Renal cortex interstitium (tissue), 15 donors: Measurements from ENCODE around the gene ADAMTS18. TPM values are rescaled to one million over a fixed set of nuclear protein-coding genes. Genes with fewer than 3 reads are reported as not detected.
A peak's percentile ranks its signal among the peaks of the same experiment; 100 is the strongest.
"Not testable (repeated sequence)": the region's sequence is repeated elsewhere in the genome, so short reads cannot be mapped to it uniquely, and the experiment has no call there.

Source experiments
- DNase-seq, 11 donors: peaks; one replicate each; pipeline ENCODE4 v3.0.0-alpha.2; 2013; ENCODE audit warnings: low read depth in 9 of 11, low spot score in 4 of 11; ENCODE audit errors: extremely low read depth in 1 of 11
- long read RNA-seq, 16 experiments: transcript quantifications; one replicate each; lab custom pipeline, GENCODE V29; 2026
- polyA plus RNA-seq, 3 donors: library from polyadenylated mRNA; unstranded; fragments of 120-200 nt; gene quantifications; one replicate each; pipeline ENCODE4 v1.2.1, GENCODE V29; 2013; ENCODE audit not compliant: insufficient read length in 3 of 3

ADAMTS18 gene, protein sequence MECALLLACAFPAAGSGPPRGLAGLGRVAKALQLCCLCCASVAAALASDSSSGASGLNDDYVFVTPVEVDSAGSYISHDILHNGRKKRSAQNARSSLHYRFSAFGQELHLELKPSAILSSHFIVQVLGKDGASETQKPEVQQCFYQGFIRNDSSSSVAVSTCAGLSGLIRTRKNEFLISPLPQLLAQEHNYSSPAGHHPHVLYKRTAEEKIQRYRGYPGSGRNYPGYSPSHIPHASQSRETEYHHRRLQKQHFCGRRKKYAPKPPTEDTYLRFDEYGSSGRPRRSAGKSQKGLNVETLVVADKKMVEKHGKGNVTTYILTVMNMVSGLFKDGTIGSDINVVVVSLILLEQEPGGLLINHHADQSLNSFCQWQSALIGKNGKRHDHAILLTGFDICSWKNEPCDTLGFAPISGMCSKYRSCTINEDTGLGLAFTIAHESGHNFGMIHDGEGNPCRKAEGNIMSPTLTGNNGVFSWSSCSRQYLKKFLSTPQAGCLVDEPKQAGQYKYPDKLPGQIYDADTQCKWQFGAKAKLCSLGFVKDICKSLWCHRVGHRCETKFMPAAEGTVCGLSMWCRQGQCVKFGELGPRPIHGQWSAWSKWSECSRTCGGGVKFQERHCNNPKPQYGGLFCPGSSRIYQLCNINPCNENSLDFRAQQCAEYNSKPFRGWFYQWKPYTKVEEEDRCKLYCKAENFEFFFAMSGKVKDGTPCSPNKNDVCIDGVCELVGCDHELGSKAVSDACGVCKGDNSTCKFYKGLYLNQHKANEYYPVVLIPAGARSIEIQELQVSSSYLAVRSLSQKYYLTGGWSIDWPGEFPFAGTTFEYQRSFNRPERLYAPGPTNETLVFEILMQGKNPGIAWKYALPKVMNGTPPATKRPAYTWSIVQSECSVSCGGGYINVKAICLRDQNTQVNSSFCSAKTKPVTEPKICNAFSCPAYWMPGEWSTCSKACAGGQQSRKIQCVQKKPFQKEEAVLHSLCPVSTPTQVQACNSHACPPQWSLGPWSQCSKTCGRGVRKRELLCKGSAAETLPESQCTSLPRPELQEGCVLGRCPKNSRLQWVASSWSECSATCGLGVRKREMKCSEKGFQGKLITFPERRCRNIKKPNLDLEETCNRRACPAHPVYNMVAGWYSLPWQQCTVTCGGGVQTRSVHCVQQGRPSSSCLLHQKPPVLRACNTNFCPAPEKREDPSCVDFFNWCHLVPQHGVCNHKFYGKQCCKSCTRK (N-terminal part only)
- polyA plus RNA-seq = 1 to 10 TPM; 3.8 to 6.1 (median 5.6) TPM
- long read RNA-seq, donor 1 = 0 reads
- long read RNA-seq, donor 2 = 0 reads
- long read RNA-seq, donor 3 = 0 reads
- long read RNA-seq, donor 4 = 0 reads
- long read RNA-seq, donor 5 = 0 reads
- long read RNA-seq, donor 6, full-length matches to known transcripts = 1 of 1 reads
- long read RNA-seq, donor 6, partial matches to known transcripts = 0 of 1 reads
- long read RNA-seq, donor 6, other reads (novel, unspliced or antisense) = 0 of 1 reads
- long read RNA-seq, donor 7 = 0 reads
- long read RNA-seq, donor 8 = 0 reads
- long read RNA-seq, donor 9 = 0 reads
- long read RNA-seq, donor 10 = 0 reads
- long read RNA-seq, donor 11 = 0 reads
- long read RNA-seq, donor 12 = 0 reads
- long read RNA-seq, donor 13 = 0 reads
- long read RNA-seq, donor 14 = 0 reads
- long read RNA-seq, donor 15 = 0 reads
- long read RNA-seq, donor 16 = 0 reads

DNA sequence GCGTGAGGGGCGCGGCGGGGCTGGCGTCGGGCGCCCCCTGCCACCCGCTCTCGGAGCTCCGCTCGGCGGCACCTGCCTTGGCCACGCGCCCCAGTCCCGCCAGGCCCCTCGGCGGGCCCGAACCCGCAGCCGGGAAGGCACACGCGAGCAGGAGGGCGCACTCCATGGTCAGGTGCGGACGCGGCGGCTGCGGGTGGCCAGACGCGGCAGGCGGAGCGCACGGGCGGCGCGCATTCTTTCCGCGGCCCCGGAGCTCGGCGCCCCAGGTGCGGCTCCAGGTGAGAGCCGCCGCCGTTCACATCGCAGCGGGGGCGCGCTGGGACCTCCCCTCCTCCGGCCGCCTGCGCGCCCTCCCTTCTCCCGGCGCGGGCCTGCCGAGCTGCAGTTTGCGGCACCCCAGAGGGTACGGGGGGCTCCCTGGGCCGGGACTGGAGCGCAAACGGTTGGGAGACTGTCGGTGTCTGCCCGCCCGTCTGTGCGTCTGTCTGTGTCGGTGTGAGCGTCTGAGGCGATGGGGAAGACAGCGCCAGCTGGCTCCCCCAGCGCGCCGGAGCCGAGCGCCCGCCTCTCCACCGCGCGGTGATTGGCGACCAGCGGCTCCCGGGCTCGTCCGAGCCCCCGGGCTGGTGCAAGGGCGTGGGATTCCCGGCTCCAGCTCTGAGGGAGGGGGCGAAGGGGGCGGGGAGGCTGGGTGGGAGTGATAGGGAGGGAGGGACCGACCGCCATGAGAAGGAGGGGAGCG is at the start of gene ADAMTS18:
Gene ADAMTS18 (minus strand): TSS at position 505 of the 742 bp plus-strand sequence. CDS start 339 bp downstream, at position 166.
- peak in 1 of 11 donors; percentile 15 for DNase-seq

DNA sequence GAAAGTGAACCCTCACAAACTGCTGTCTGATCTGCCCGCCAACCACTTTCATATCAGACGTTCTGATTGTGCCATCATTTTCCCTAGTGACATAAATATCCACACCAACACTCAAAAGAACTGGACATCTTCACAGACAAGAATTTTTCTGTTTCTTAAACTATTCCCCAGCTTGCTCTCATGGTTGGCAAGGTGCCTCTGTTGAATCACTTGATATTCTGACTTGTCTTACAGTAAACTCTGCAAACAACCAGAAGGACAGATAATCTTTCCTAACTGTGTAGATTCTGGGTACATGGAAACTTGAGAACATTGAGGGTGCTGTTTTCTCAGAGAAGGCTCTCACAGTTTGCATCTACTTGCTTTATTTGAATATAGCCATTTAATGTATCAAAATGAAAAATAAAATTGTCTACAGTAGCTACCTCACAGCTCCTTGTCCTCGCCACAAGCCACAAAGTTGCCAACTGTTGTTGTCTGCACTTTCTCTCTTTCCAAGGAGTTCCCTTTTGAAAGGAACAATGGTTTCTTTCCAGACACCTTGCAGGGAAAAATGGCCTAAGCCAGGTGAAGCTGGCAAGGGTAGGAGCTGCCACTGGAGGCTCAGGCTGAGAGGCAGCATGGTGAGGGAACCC is 46.0 kb upstream of the ADAMTS18 start:
- DNase-seq = no peak

DNA sequence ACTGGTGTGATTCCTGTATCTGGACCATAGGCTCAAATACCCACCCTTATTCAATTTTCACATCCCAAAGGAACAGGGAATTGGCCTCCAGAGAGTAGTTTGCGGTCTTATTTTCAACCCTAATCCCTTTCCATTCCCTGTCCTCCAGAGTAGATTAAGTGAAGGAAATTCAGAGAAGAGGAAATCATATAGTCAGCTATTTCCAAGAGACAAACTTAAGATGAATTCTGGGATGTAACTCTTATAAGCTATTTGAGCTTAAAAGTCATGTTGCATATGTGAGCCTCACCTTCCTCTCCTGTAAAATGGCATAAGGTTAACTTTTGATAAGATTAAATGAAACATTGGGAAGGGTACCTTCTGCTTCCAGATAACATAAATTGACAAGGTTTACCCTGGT is 37.4 kb upstream of the ADAMTS18 start:
- no peak for DNase-seq

DNA sequence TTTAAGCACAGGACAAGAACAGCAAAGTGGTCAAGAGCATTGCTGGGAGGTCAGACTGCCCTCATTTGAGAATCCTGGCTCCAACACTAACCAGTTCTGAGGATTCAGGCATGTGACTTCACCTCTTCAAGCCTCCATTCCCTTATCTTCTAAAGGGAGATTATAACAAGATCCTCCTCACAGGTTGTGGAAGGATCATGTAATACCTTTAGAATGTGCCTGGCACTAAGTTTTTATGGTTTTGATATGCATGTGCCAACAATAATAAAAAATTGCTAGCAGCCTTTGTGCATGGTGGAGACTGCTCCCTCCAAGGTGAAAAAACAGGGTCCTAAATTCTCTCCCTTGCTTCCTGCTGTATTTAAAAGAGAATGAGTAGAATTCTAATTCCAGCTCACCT is 36.0 kb upstream of the ADAMTS18 start:
- DNase-seq = no peak

DNA sequence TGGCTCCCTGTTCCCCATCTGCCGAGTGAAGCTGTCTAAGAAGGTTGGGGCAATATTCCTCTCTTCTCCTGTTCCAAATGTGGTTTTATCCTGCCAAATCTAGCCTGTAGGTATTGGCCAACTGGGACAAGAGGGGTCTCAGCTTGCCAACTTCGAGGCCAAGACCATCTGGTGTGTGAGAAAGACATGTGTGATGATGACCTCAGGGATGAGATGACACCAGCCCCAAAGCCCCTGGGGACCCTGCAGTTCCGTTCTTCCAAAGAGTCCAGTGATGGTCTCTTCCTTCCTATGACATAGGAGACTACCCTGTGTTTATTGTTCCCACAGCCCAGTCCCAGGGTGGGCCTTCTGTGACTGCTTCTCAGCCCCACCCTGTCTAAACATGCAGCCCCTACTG is 34.8 kb upstream of the ADAMTS18 start:
- no peak for DNase-seq

DNA sequence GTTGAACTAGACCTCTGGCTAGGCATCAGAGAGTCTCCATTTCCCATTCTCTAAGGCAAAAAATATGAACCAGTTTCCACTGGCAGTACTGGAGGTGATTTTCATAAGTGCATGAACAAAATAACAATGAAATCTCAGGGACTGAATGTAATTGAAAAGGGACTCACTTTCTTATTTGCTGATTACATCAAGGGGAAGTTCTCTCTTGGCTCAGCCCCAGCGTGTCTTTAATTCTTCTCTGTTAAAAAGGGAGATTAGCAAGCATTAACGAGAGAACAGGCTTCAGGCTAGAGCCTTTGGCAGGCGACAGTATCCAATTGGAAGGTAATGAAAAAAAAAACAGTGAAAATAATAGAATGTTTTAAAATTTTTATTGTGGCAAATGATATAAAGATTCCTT is 34.0 kb upstream of the ADAMTS18 start:
- no peak for DNase-seq

DNA sequence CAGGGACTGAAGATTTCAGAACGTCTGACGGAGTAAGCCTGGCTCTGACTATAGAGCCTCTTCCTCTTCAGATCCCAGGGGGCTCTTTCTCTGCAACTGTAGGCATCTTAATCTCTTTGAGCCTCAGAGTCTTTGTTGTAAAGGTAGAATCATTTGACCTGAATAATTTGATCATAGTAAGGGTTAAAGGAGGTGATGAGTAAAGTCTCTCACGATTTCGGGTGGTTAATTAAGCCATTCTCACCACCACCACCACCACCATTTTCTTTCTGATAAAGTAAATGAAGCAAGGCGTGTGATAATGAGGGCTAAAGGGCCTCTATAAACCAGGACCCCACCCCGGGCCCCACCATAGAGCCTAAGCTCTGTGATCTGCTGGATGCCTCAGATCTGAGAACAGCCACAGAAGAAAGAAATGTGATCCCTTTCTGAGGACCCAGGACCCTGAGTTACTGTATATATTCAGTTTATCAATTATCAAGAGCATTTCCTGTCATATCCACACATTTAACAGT is 33.0 kb upstream of the ADAMTS18 start:
- no peak for DNase-seq

DNA sequence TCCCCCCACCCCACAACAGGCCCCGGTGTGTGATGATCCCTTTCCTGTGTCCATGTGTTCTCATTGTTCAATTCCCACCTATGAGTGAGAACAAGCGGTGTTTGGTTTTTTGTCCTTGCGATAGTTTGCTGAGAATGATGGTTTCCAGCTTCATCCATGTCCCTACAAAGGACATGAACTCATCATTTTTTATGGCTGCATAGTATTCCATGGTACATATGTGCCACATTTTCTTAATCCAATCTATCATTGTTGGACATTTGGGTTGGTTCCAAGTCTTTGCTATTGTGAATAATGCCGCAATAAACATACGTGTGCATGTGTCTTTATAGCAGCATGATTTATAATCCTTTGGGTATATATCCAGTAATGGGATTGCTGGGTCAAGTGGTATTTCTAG is 28.8 kb upstream of the ADAMTS18 start:
- DNase-seq = not testable (repeated sequence)

DNA sequence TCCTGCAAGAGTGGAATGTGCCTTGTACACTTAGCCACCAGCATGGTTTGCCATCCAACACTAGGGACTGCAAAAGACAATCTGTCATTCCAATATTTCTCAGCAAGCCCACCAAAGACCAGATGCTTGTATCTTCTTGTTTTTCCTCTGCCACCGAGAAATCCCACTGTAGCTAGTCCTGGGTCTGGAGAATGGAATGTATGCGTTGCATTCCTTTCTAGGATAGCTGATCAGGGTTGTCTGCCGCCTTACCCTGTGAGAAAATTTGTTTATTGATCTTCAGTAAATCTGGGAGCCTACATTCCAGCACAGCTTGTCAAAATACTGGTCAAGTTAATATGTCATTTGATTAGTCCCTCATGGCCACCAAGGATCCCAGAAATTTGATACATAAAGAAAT is 28.1 kb upstream of the ADAMTS18 start:
- DNase-seq = no peak

DNA sequence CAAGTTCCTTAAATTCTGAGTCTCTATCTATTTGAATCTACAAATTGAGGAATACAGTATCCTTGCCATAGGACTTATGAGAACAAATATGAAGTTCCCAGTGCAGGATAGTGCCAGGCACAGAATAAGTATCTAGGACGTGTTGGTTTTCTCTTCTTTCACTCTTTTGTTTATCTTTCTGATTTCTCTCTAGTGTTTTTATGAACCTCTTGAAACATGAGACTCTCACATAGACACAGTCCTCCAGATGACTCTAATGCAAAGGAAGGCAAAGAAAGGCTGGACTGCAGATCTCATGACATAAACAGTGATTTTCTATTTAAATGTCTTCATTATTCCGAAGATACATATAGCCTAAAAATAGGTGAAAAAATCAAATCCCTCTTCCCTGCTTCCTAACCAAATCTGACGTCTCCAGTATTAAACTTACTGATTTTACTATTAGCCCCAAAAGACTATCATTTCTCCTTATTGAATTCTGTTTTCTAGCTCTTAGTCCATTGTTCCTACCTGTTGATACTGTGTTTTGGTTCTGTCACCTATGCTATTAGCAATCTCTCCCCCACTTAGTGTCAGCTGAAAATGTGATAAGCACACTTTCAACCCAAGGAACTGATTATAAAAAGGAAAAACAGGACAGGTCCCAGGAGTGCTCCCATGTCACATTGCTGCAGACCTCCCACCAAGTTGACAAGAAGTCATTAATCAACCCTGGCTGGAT is 24.9 kb upstream of the ADAMTS18 start:
- DNase-seq = no peak

DNA sequence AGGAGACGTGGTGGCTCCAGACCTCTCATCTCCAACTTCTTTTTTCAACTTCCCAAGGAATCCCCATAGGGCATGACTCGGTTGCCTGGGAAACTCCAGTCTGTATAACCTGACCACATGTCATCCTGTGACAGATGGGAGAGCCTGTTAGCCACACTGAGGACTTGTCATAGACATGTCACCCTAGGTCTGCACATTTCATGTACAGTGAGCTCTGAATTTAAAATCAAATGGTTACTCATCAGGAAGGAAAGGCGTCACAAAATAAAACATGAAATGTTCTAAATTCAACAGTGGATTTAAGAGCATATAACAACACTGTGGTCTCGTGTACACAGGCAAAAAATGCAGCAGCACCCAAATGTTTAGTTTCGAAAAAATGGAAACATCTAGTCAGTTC is 22.2 kb upstream of the ADAMTS18 start:
- no peak for DNase-seq

DNA sequence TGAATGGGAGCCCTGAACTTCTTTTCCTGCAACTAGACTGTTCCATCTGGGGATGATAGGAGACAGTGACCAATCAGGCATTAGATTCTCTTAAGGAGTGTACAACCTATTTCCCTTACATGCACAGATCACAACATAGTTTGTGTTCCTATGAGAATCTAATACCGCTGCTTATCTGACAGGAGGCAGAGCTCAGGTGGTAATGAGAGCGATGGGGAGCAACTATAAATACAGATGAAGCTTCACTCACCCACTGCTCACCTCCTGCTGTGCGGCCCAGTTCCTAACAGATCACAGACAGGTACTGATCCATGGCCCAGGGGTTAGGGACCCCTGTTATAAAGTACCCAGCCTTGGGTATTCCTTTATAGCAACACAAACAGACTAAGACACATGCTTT is 17.4 kb upstream of the ADAMTS18 start:
- no peak for DNase-seq

DNA sequence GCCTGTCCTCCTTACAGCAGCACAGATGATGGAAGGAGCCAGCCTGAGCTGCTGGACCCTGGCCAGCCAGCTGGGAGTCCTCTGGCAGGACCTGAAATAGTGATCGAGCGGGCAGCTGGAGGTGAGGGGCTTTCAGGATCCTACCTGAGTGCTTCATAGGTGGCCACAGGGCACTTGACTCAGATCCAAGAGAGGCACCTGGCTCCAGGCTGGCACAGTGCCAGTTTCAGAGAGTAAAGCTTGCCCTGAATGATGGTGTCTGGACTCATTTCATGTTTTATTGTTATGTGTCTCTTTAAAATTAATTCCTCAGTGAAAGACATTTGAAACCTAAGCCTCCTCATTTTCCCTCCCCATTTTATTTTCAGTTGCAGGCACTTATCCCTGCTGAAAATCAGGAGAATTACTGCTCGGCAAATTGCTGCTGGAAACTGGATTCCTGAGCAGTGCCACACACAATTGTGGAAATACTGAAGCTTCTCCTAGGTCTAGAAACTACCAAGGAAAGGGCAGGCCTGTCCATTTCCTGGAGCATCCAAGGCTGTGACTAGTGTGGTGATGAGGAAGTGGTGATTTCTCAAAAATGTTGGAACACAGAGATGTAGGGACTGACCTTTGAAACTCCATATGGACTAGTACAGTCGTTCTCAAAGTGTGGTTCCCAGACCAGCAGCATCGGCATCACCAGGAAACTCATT is 16.1 kb upstream of the ADAMTS18 start:
- no peak for DNase-seq

DNA sequence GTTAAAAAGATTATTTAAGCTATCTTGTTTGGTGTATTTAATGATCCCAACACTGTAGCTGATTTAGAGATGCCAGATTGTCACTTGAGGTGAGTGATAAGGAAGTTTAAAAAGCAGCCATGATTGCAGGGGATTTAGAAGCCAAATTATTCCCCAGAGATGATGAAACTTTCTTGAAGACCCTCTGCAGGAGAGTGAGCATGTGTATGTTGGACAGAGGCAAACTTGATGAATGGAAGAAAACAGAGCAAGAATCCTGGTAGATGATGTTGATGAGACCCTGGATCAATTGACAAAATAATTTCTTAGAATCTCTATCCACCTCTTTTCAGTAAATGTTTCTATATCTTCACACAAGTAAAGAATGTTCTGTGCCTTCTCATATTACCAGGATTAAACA is 14.4 kb upstream of the ADAMTS18 start:
- no peak for DNase-seq

DNA sequence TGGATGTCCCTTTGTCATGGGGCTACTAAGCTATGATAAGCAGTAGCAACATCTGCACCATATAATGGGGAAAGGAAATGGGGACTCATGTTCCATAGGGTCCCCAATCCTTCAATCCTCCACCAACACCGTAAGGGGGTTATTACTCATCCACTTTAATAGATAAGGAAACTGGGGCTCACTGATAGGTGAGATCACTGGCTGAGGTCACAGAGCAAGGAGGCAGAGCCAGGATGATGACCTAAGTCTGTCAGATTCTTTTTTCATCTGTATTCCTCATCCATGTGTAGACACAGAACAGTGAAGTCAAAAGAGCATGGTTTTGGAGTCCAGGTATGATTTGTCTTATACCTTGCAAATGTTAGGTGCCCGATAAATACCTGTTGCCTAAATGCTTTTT is 10.5 kb upstream of the ADAMTS18 start:
- no peak for DNase-seq

DNA sequence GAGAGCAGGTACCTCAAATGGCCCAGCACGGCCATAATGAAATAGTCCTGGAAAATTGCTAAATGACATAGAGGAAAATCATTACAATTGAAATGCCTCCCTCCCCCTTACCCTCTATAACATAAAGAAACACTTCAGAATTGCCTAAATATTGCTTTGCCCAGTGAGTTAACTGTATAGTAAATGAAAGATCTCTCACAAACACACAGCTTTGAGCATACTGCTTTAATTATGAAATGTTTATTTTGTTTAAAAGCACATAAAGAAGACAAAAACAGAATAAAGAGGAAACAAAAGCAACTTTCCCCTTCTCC is 9.3 kb upstream of the ADAMTS18 start:
- no peak for DNase-seq
